ENCODE data around the gene ZHX3. TPM values are rescaled to one million over a fixed set of nuclear protein-coding genes. Genes with fewer than 3 reads are reported as not detected.

Gene ZHX3
- total and polyA plus RNA-seq, 3 experiments from 2014 or later = 12.1 to 15.3 (median 12.7) TPM

- Mint-ChIP-seq H3K36me3 (peaks cover 0 to 47% (median 7%) of the 10 kb centered on the region in 3 donors), H3K4me3 (no peak overlapping the region), H3K27me3 (peaks cover 0 to 2% of the 10 kb centered on the region in 2 donors), H3K27ac (peak overlapping the region; percentile 31 to 87 (median 63)), H3K4me1 (peaks cover 11 to 33% (median 15%) of the 10 kb centered on the region in 3 donors), H3K9me3 (no peaks in the 10 kb centered on the region)
- Histone ChIP-seq H3K27ac (ENCODE audit: low read depth, low read length) (no peak overlapping the region), H3K9me3 (ENCODE audit: low read length) (no peaks in the 10 kb centered on the region), H3K4me3 (ENCODE audit: low read length) (no peak overlapping the region), H3K36me3 (ENCODE audit: insufficient read depth, low read length) (peaks cover 18% of the 10 kb centered on the region), H3K4me1 (ENCODE audit: insufficient read depth, low read length) (no peaks in the 10 kb centered on the region), H3K27me3 (ENCODE audit: insufficient read depth, low read length, poor library complexity, severe bottlenecking) (no peaks in the 10 kb centered on the region)
- no peak for DNase-seq
- CTCF ChIA-PET = interaction anchor here (1.9 kb wide), 1 partner anchor 40 kb away, joined by 5 read pairs; no protein-coding TSS in a partner anchor
- POLR2A ChIA-PET = no interaction called here
Measured at GRCh38 chr20:41178495-41178894, 139.0 kb downstream of the ZHX3 start.

- no peak overlapping the region for H3K4me3 ChIP-seq (ENCODE audit: low read length)
- H3K36me3 ChIP-seq (ENCODE audit: insufficient read depth, low read length) = peaks cover 26% of the 10 kb centered on the region
- Mint-ChIP-seq H3K27me3 (peaks cover 0 to 2% of the 10 kb centered on the region in 2 donors), H3K4me1 (peaks cover 18 to 38% (median 20%) of the 10 kb centered on the region in 3 donors), H3K27ac (peak overlapping the region in 7 of 8 donors; percentile 24 to 87 (median 69)), H3K4me3 (no peak overlapping the region), H3K36me3 (peaks cover 0 to 56% (median 7%) of the 10 kb centered on the region in 3 donors), H3K9me3 (no peaks in the 10 kb centered on the region)
- H3K27me3 ChIP-seq (ENCODE audit: insufficient read depth, low read length, poor library complexity, severe bottlenecking) = no peaks in the 10 kb centered on the region
- CTCF ChIA-PET = interaction anchor here (1.4 to 1.9 kb wide), 3 partner anchors 39 to 214 kb away, joined by 3 to 5 read pairs (median 4); no protein-coding TSS in a partner anchor
- no peak overlapping the region for H3K27ac ChIP-seq (ENCODE audit: low read depth, low read length)
- no peak for DNase-seq
- H3K9me3 ChIP-seq (ENCODE audit: low read length) = no peaks in the 10 kb centered on the region
- POLR2A ChIA-PET = no interaction called here
- H3K4me1 ChIP-seq (ENCODE audit: insufficient read depth, low read length) = no peaks in the 10 kb centered on the region
Measured at GRCh38 chr20:41177636-41178035, 139.9 kb downstream of the ZHX3 start.

GRCh38 chr20:41176711-41177552 is 140.6 kb downstream of the ZHX3 start:
- Histone ChIP-seq H3K27ac (ENCODE audit: low read depth, low read length) (no peak overlapping the region), H3K36me3 (ENCODE audit: insufficient read depth, low read length) (peaks cover 33% of the 10 kb centered on the region), H3K9me3 (ENCODE audit: low read length) (no peaks in the 10 kb centered on the region), H3K27me3 (ENCODE audit: insufficient read depth, low read length, poor library complexity, severe bottlenecking) (no peaks in the 10 kb centered on the region), H3K4me1 (ENCODE audit: insufficient read depth, low read length) (no peaks in the 10 kb centered on the region), H3K4me3 (ENCODE audit: low read length) (no peak overlapping the region)
- Mint-ChIP-seq H3K4me1 (peaks cover 15 to 34% (median 18%) of the 10 kb centered on the region in 3 donors), H3K27me3 (no peaks in the 10 kb centered on the region), H3K36me3 (peaks cover 0 to 63% (median 8%) of the 10 kb centered on the region in 3 donors), H3K4me3 (no peak overlapping the region), H3K27ac (peak overlapping the region in 7 of 8 donors; percentile 56 to 78 (median 64)), H3K9me3 (no peaks in the 10 kb centered on the region)
- CTCF ChIA-PET = interaction anchor here (1.4 to 1.9 kb wide), 3 partner anchors 38 to 214 kb away, joined by 3 to 5 read pairs (median 4); no protein-coding TSS in a partner anchor
- POLR2A ChIA-PET = no interaction called here
- DNase-seq = no peak

GRCh38 chr20:41175727-41176330 is 141.7 kb downstream of the ZHX3 start:
- no peaks in the 10 kb centered on the region for H3K4me1 ChIP-seq (ENCODE audit: insufficient read depth, low read length)
- no peaks in the 10 kb centered on the region for H3K9me3 Mint-ChIP-seq
- peaks cover 0 to 73% (median 14%) of the 10 kb centered on the region in 3 donors for H3K36me3 Mint-ChIP-seq
- no peak overlapping the region for H3K27ac ChIP-seq (ENCODE audit: low read depth, low read length)
- H3K27me3 ChIP-seq (ENCODE audit: insufficient read depth, low read length, poor library complexity, severe bottlenecking) = no peaks in the 10 kb centered on the region
- DNase-seq = no peak
- H3K4me3 ChIP-seq (ENCODE audit: low read length) = no peak overlapping the region
- peaks cover 42% of the 10 kb centered on the region for H3K36me3 ChIP-seq (ENCODE audit: insufficient read depth, low read length)
- peak overlapping the region; percentile 12 to 78 (median 48) for H3K27ac Mint-ChIP-seq
- H3K9me3 ChIP-seq (ENCODE audit: low read length) = no peaks in the 10 kb centered on the region
- ChIA-PET CTCF (no interaction called here), POLR2A (no interaction called here)
- H3K4me1 Mint-ChIP-seq = peaks cover 20 to 30% (median 21%) of the 10 kb centered on the region in 3 donors
- H3K27me3 Mint-ChIP-seq = no peaks in the 10 kb centered on the region
- H3K4me3 Mint-ChIP-seq = peak overlapping the region in 1 of 7 donors; percentile 54

GRCh38 chr20:41175201-41175651 is 142.3 kb downstream of the ZHX3 start:
- Mint-ChIP-seq H3K27me3 (no peaks in the 10 kb centered on the region), H3K36me3 (peaks cover 0 to 79% (median 20%) of the 10 kb centered on the region in 3 donors), H3K9me3 (no peaks in the 10 kb centered on the region), H3K27ac (peak overlapping the region in 6 of 8 donors; percentile 6 to 61 (median 54)), H3K4me1 (peaks cover 25 to 32% (median 27%) of the 10 kb centered on the region in 3 donors), H3K4me3 (no peak overlapping the region)
- Histone ChIP-seq H3K27ac (ENCODE audit: low read depth, low read length) (no peak overlapping the region), H3K27me3 (ENCODE audit: insufficient read depth, low read length, poor library complexity, severe bottlenecking) (no peaks in the 10 kb centered on the region), H3K4me3 (ENCODE audit: low read length) (no peak overlapping the region), H3K9me3 (ENCODE audit: low read length) (no peaks in the 10 kb centered on the region), H3K4me1 (ENCODE audit: insufficient read depth, low read length) (no peaks in the 10 kb centered on the region), H3K36me3 (ENCODE audit: insufficient read depth, low read length) (peaks cover 48% of the 10 kb centered on the region)
- DNase-seq = no peak
- POLR2A ChIA-PET = interaction anchor here (1.0 kb wide), 1 partner anchor 34 kb away, joined by 4 read pairs; no protein-coding TSS in a partner anchor
- CTCF ChIA-PET = interaction anchor here (0.9 to 3.6 kb wide), 2 partner anchors 40 to 57 kb away, joined by 3 to 31 read pairs; no protein-coding TSS in a partner anchor

GRCh38 chr20:41174782-41175181 is 142.7 kb downstream of the ZHX3 start:
- peak overlapping the region in 6 of 8 donors; percentile 6 to 63 (median 57) for H3K27ac Mint-ChIP-seq
- H3K36me3 Mint-ChIP-seq = peaks cover 0 to 83% (median 20%) of the 10 kb centered on the region in 3 donors
- POLR2A ChIA-PET = interaction anchor here (1.0 kb wide), 1 partner anchor 33 kb away, joined by 4 read pairs; no protein-coding TSS in a partner anchor

GRCh38 chr20:41174373-41174772 is 143.2 kb downstream of the ZHX3 start:
- Histone ChIP-seq H3K4me1 (ENCODE audit: insufficient read depth, low read length) (no peaks in the 10 kb centered on the region), H3K4me3 (ENCODE audit: low read length) (no peak overlapping the region), H3K9me3 (ENCODE audit: low read length) (no peaks in the 10 kb centered on the region), H3K27me3 (ENCODE audit: insufficient read depth, low read length, poor library complexity, severe bottlenecking) (no peaks in the 10 kb centered on the region), H3K27ac (ENCODE audit: low read depth, low read length) (no peak overlapping the region), H3K36me3 (ENCODE audit: insufficient read depth, low read length) (peaks cover 56% of the 10 kb centered on the region)
- no peak for DNase-seq
- peaks cover 0 to 87% (median 22%) of the 10 kb centered on the region in 3 donors for H3K36me3 Mint-ChIP-seq
- H3K27me3 Mint-ChIP-seq = no peaks in the 10 kb centered on the region
- H3K4me1 Mint-ChIP-seq = peaks cover 25 to 36% (median 28%) of the 10 kb centered on the region in 3 donors
- no peaks in the 10 kb centered on the region for H3K9me3 Mint-ChIP-seq
- CTCF ChIA-PET = interaction anchor here (0.9 to 3.6 kb wide), 3 partner anchors 17 to 58 kb away, joined by 3 to 49 read pairs (median 31); no protein-coding TSS in a partner anchor
- no peak overlapping the region for H3K4me3 Mint-ChIP-seq
- H3K27ac Mint-ChIP-seq = peak overlapping the region in 5 of 8 donors; percentile 32 to 63 (median 59)
- POLR2A ChIA-PET = interaction anchor here (1.0 kb wide), 1 partner anchor 33 kb away, joined by 4 read pairs; no protein-coding TSS in a partner anchor

More at GRCh38 chr20:41174782-41175181, 142.7 kb downstream of the ZHX3 start:
- H3K36me3 ChIP-seq (ENCODE audit: insufficient read depth, low read length) = peaks cover 52% of the 10 kb centered on the region
- H3K4me1 ChIP-seq (ENCODE audit: insufficient read depth, low read length) = no peaks in the 10 kb centered on the region
- H3K4me3 ChIP-seq (ENCODE audit: low read length) = no peak overlapping the region
- no peaks in the 10 kb centered on the region for H3K27me3 ChIP-seq (ENCODE audit: insufficient read depth, low read length, poor library complexity, severe bottlenecking)
- no peak for DNase-seq
- Mint-ChIP-seq H3K9me3 (no peaks in the 10 kb centered on the region), H3K4me3 (no peak overlapping the region), H3K27me3 (no peaks in the 10 kb centered on the region), H3K4me1 (peaks cover 25 to 33% (median 28%) of the 10 kb centered on the region in 3 donors)
- CTCF ChIA-PET = interaction anchor here (0.9 to 3.6 kb wide), 2 partner anchors 40 to 57 kb away, joined by 3 to 31 read pairs; no protein-coding TSS in a partner anchor
- H3K9me3 ChIP-seq (ENCODE audit: low read length) = no peaks in the 10 kb centered on the region
- H3K27ac ChIP-seq (ENCODE audit: low read depth, low read length) = no peak overlapping the region

Measured in CD8-positive, alpha-beta memory T cell (primary cell).